ENCODE measurements around the gene SPEG. TPM values are rescaled to one million over a fixed set of nuclear protein-coding genes. Genes with fewer than 3 reads are reported as not detected.

Gene SPEG
- total and polyA plus RNA-seq, 2 experiments from 2014 or later = 12.6 to 32.4 TPM

DNA sequence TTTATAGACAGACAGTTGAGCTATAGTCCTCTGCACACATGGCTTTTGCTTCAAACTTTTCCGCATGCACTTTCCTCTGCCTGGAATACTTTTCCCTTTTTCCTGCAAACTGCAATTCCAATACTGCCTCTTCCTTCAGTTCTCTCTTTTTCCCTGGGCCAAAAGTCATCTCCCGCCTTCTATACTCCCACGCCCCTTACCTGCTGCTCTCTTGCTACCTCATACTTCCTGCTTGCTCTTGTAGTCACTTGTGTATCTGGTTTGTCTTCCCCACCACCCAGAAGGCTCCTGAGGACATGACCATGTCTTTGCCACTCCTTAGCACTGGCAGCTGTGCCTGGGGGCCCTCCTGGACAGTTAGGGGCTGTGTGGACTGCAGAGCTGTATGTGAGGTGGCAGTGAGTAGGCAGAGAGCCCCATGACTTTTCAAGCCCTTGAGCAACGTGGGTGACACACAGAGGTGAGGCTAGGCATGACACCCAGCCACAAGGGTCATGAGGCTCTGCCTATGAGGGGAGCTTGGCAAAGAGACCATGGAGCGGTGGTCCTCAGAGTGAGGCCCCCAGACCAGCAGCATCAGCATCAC is 23.2 kb downstream of the SPEG start:
- H3K4me3 ChIP-seq = no peak overlapping the region
- H3K27ac ChIP-seq (ENCODE audit: low read depth) = no peak overlapping the region
- H3K79me2 ChIP-seq (replicated peaks; ENCODE audit: insufficient read depth) = no peaks in the 10 kb centered on the region
- H3K36me3 ChIP-seq (ENCODE audit: insufficient read depth) = no peaks in the 10 kb centered on the region
- peaks cover 4% of the 10 kb centered on the region; the same call in 1 of the 2 replicates for H3F3A ChIP-seq (replicated peaks; ENCODE audit: low read depth)
- no peaks in the 10 kb centered on the region for H3K27me3 ChIP-seq (ENCODE audit: insufficient read depth)
- TF ChIP-seq STAT1 (IDR thresholded peaks at IDR 0.05; ENCODE audit: unreplicated experiment) (no peak), ZNF114 (CRISPR knock-in tag; IDR thresholded peaks at IDR 0.05) (no peak)
- TF ChIP-seq, protein P1, sequence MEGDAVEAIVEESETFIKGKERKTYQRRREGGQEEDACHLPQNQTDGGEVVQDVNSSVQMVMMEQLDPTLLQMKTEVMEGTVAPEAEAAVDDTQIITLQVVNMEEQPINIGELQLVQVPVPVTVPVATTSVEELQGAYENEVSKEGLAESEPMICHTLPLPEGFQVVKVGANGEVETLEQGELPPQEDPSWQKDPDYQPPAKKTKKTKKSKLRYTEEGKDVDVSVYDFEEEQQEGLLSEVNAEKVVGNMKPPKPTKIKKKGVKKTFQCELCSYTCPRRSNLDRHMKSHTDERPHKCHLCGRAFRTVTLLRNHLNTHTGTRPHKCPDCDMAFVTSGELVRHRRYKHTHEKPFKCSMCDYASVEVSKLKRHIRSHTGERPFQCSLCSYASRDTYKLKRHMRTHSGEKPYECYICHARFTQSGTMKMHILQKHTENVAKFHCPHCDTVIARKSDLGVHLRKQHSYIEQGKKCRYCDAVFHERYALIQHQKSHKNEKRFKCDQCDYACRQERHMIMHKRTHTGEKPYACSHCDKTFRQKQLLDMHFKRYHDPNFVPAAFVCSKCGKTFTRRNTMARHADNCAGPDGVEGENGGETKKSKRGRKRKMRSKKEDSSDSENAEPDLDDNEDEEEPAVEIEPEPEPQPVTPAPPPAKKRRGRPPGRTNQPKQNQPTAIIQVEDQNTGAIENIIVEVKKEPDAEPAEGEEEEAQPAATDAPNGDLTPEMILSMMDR (conservative IDR thresholded peaks at IDR 0.05; ENCODE audit: low read depth in 2 of 2) = peak; percentile 36 to 60
- peaks cover 26% of the 10 kb centered on the region for H3K4me1 ChIP-seq (ENCODE audit: insufficient read depth)
- Mint-ChIP-seq H3K27me3 (ENCODE audit: insufficient read depth, low read depth, poor library complexity) (peaks cover 15% of the 10 kb centered on the region), H3K4me3 (no peak overlapping the region), H3K36me3 (ENCODE audit: low read depth) (peaks cover 7% of the 10 kb centered on the region; the same call in 2 of the 3 replicates), H3K9me3 (no peaks in the 10 kb centered on the region), H3K27ac (0 out of 2 replicates have a peak overlapping the region, but pooled peaks have one; percentile 19), H3K4me1 (peaks cover 48% of the 10 kb centered on the region)
- no peaks in the 10 kb centered on the region for H4K20me1 ChIP-seq (replicated peaks; ENCODE audit: insufficient read depth)
- H3K9me2 ChIP-seq (ENCODE audit: insufficient read depth) = no peaks in the 10 kb centered on the region
- ATAC-seq (peak; percentile 45), DNase-seq (ENCODE audit: low spot score) (peak; percentile 61)
- H2AFZ ChIP-seq = no peak overlapping the region
- peak overlapping the region; percentile 38; the same call in 1 of the 2 replicates for H3K4me2 ChIP-seq

DNA sequence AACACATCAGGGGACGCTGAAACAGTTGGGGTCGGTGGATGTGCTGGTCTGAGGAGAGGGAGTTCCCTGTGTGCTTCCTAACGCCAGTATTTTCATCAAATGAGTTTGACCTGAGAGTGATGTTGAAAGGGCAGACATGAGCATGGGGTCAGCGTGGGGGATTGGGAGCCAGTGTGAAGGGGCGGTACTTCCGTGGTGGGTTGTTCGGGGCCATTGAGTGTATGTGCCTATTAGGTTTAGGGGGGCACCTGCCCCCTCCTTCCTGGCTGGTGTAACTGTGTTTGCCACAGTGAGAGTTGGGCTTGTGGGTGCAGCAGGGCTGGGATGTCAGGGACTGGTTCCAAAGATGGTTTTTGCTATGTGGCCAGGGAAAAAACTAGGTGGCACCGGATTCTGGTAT is 24.4 kb downstream of the SPEG start:
- Histone ChIP-seq H3K9me2 (ENCODE audit: insufficient read depth) (no peaks in the 10 kb centered on the region), H2AFZ (no peak overlapping the region), H4K20me1 (replicated peaks; ENCODE audit: insufficient read depth) (no peaks in the 10 kb centered on the region), H3K79me2 (replicated peaks; ENCODE audit: insufficient read depth) (no peaks in the 10 kb centered on the region), H3K4me3 (no peak overlapping the region), H3K36me3 (ENCODE audit: insufficient read depth) (no peaks in the 10 kb centered on the region), H3K4me1 (ENCODE audit: insufficient read depth) (peaks cover 24% of the 10 kb centered on the region), H3K27ac (ENCODE audit: low read depth) (no peak overlapping the region), H3K4me2 (no peak overlapping the region), H3K27me3 (ENCODE audit: insufficient read depth) (no peaks in the 10 kb centered on the region), H3F3A (replicated peaks; ENCODE audit: low read depth) (peaks cover 4% of the 10 kb centered on the region; the same call in 1 of the 2 replicates)
- ATAC-seq (no peak), DNase-seq (ENCODE audit: low spot score) (no peak)
- Mint-ChIP-seq H3K4me1 (peaks cover 38% of the 10 kb centered on the region), H3K27ac (no peak overlapping the region), H3K9me3 (no peaks in the 10 kb centered on the region), H3K4me3 (no peak overlapping the region), H3K27me3 (ENCODE audit: insufficient read depth, low read depth, poor library complexity) (peaks cover 16% of the 10 kb centered on the region), H3K36me3 (ENCODE audit: low read depth) (peaks cover 11% of the 10 kb centered on the region)
- TF ChIP-seq EZH2phosphoT487 (IDR thresholded peaks at IDR 0.05; ENCODE audit: unreplicated experiment) (no peak), ZNF114 (CRISPR knock-in tag; IDR thresholded peaks at IDR 0.05) (no peak), EZH2 (IDR thresholded peaks at IDR 0.05; ENCODE audit: low read depth, unreplicated experiment) (no peak), ZNF331 (CRISPR knock-in tag; IDR thresholded peaks at IDR 0.05; ENCODE audit: low read depth) (no peak)
- TF ChIP-seq, protein P1 (conservative IDR thresholded peaks at IDR 0.05; ENCODE audit: low read depth in 2 of 2) = no peak
- TF ChIP-seq, protein P2, sequence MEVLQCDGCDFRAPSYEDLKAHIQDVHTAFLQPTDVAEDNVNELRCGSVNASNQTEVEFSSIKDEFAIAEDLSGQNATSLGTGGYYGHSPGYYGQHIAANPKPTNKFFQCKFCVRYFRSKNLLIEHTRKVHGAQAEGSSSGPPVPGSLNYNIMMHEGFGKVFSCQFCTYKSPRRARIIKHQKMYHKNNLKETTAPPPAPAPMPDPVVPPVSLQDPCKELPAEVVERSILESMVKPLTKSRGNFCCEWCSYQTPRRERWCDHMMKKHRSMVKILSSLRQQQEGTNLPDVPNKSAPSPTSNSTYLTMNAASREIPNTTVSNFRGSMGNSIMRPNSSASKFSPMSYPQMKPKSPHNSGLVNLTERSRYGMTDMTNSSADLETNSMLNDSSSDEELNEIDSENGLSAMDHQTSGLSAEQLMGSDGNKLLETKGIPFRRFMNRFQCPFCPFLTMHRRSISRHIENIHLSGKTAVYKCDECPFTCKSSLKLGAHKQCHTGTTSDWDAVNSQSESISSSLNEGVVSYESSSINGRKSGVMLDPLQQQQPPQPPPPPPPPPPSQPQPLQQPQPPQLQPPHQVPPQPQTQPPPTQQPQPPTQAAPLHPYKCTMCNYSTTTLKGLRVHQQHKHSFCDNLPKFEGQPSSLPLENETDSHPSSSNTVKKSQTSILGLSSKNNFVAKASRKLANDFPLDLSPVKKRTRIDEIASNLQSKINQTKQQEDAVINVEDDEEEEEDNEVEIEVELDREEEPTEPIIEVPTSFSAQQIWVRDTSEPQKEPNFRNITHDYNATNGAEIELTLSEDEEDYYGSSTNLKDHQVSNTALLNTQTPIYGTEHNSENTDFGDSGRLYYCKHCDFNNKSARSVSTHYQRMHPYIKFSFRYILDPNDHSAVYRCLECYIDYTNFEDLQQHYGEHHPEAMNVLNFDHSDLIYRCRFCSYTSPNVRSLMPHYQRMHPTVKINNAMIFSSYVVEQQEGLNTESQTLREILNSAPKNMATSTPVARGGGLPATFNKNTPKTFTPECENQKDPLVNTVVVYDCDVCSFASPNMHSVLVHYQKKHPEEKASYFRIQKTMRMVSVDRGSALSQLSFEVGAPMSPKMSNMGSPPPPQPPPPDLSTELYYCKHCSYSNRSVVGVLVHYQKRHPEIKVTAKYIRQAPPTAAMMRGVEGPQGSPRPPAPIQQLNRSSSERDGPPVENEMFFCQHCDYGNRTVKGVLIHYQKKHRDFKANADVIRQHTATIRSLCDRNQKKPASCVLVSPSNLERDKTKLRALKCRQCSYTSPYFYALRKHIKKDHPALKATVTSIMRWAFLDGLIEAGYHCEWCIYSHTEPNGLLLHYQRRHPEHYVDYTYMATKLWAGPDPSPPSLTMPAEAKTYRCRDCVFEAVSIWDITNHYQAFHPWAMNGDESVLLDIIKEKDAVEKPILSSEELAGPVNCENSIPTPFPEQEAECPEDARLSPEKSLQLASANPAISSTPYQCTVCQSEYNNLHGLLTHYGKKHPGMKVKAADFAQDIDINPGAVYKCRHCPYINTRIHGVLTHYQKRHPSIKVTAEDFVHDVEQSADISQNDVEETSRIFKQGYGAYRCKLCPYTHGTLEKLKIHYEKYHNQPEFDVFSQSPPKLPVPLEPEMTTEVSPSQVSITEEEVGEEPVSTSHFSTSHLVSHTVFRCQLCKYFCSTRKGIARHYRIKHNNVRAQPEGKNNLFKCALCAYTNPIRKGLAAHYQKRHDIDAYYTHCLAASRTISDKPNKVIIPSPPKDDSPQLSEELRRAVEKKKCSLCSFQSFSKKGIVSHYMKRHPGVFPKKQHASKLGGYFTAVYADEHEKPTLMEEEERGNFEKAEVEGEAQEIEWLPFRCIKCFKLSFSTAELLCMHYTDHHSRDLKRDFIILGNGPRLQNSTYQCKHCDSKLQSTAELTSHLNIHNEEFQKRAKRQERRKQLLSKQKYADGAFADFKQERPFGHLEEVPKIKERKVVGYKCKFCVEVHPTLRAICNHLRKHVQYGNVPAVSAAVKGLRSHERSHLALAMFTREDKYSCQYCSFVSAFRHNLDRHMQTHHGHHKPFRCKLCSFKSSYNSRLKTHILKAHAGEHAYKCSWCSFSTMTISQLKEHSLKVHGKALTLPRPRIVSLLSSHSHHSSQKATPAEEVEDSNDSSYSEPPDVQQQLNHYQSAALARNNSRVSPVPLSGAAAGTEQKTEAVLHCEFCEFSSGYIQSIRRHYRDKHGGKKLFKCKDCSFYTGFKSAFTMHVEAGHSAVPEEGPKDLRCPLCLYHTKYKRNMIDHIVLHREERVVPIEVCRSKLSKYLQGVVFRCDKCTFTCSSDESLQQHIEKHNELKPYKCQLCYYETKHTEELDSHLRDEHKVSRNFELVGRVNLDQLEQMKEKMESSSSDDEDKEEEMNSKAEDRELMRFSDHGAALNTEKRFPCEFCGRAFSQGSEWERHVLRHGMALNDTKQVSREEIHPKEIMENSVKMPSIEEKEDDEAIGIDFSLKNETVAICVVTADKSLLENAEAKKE (CRISPR knock-in tag; IDR thresholded peaks at IDR 0.05) = no peak

Data from GM23338 (cell line).